ENCODE data around the gene ZBTB42.

DNA sequence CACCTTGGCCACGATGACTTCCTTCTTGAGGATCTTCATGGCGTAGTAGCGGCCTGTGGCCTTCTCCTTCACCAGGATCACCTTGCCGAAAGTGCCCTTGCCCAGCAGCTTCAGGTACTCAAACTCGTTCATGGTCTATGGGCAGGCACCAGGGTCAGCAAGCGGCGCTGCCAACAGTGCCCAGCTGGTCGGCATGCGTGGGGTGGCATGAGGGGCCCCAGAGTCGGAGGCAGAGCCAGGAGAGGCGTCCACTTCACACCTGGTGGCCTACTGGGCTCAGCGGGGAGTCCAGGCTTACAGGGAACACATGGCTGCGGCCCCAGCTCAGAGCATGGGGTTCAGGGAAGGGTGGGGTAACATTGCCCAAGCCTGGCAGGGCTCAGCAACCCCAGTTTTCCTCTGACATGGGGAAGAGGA, 25.8 kb upstream of the ZBTB42 start:
- TF ChIP-seq, protein P1, sequence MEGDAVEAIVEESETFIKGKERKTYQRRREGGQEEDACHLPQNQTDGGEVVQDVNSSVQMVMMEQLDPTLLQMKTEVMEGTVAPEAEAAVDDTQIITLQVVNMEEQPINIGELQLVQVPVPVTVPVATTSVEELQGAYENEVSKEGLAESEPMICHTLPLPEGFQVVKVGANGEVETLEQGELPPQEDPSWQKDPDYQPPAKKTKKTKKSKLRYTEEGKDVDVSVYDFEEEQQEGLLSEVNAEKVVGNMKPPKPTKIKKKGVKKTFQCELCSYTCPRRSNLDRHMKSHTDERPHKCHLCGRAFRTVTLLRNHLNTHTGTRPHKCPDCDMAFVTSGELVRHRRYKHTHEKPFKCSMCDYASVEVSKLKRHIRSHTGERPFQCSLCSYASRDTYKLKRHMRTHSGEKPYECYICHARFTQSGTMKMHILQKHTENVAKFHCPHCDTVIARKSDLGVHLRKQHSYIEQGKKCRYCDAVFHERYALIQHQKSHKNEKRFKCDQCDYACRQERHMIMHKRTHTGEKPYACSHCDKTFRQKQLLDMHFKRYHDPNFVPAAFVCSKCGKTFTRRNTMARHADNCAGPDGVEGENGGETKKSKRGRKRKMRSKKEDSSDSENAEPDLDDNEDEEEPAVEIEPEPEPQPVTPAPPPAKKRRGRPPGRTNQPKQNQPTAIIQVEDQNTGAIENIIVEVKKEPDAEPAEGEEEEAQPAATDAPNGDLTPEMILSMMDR (conservative IDR thresholded peaks at IDR 0.05; ENCODE audit: low read depth, low read length) = no peak
- TF ChIP-seq SMC3 (IDR thresholded peaks at IDR 0.05; ENCODE audit: low read depth, low read length) (no peak), FOS (IDR thresholded peaks at IDR 0.05; ENCODE audit: low read depth, low read length) (no peak), POLR2A (IDR thresholded peaks at IDR 0.05; ENCODE audit: low read depth, low read length) (no peak), BHLHE40 (IDR thresholded peaks at IDR 0.05; ENCODE audit: low read depth, low read length) (no peak), RFX5 (IDR thresholded peaks at IDR 0.05; ENCODE audit: low read depth, low read length) (no peak), CEBPB (IDR thresholded peaks at IDR 0.05; ENCODE audit: low read depth, low read length) (no peak), RCOR1 (IDR thresholded peaks at IDR 0.05; ENCODE audit: insufficient replicate concordance, low read length) (no peak), RAD21 (IDR thresholded peaks at IDR 0.05; ENCODE audit: low read length) (no peak), MXI1 (IDR thresholded peaks at IDR 0.05; ENCODE audit: borderline replicate concordance, low read depth, low read length) (no peak), MAZ (IDR thresholded peaks at IDR 0.05; ENCODE audit: borderline replicate concordance, low read depth, low read length) (no peak)
- TF ChIP-seq, protein P2, sequence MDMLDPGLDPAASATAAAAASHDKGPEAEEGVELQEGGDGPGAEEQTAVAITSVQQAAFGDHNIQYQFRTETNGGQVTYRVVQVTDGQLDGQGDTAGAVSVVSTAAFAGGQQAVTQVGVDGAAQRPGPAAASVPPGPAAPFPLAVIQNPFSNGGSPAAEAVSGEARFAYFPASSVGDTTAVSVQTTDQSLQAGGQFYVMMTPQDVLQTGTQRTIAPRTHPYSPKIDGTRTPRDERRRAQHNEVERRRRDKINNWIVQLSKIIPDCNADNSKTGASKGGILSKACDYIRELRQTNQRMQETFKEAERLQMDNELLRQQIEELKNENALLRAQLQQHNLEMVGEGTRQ (IDR thresholded peaks at IDR 0.05; ENCODE audit: low read depth, low read length) = no peak
